ENCODE data around the gene PLCB1.

Gene PLCB1

GRCh38 chr20:8183526-8183925 lies 51.5 kb downstream of the PLCB1 start:
- no peak for DNase-seq (ENCODE audit: low read depth, low spot score)
- Histone ChIP-seq H3K36me3 (ENCODE audit: insufficient read depth, low read length) (no peaks in the 10 kb centered on the region), H3K4me3 (no peak overlapping the region), H3K9ac (ENCODE audit: insufficient read length) (no peak overlapping the region), H3K9me3 (ENCODE audit: low read depth, low read length) (no peaks in the 10 kb centered on the region), H3K27ac (no peak overlapping the region)
- TF ChIP-seq EZH2 (IDR thresholded peaks at IDR 0.05) (no peak), POLR2AphosphoS5 (IDR thresholded peaks at IDR 0.05; ENCODE audit: borderline replicate concordance, low read depth, low read length) (no peak), FOXP2 (optimal IDR thresholded peaks at IDR 0.05; ENCODE audit: control extremely low read depth, extremely low read length, insufficient read depth) (no peak)

- H3K27ac ChIP-seq: no peak overlapping the region
- no peaks in the 10 kb centered on the region for H3K9me3 ChIP-seq (ENCODE audit: low read depth, low read length)
- TF ChIP-seq EZH2 (IDR thresholded peaks at IDR 0.05): no peak
- TF ChIP-seq POLR2AphosphoS5 (IDR thresholded peaks at IDR 0.05; ENCODE audit: borderline replicate concordance, low read depth, low read length): no peak
- TF ChIP-seq FOXP2 (optimal IDR thresholded peaks at IDR 0.05; ENCODE audit: control extremely low read depth, extremely low read length, insufficient read depth): no peak
- no peak overlapping the region for H3K4me3 ChIP-seq
- H3K36me3 ChIP-seq (ENCODE audit: insufficient read depth, low read length): no peaks in the 10 kb centered on the region
- H3K9ac ChIP-seq (ENCODE audit: insufficient read length): no peak overlapping the region
- DNase-seq (ENCODE audit: low read depth, low spot score): no peak
Observed at GRCh38 chr20:8187740-8188139, 55.7 kb downstream of the PLCB1 start.

GRCh38 chr20:8190043-8190880 lies 58.2 kb downstream of the PLCB1 start:
- Histone ChIP-seq H3K4me3 (no peak overlapping the region), H3K27ac (no peak overlapping the region), H3K36me3 (ENCODE audit: insufficient read depth, low read length) (no peaks in the 10 kb centered on the region), H3K9me3 (ENCODE audit: low read depth, low read length) (no peaks in the 10 kb centered on the region), H3K9ac (ENCODE audit: insufficient read length) (no peak overlapping the region)
- DNase-seq (ENCODE audit: low read depth, low spot score): no peak
- TF ChIP-seq EZH2 (IDR thresholded peaks at IDR 0.05) (no peak), FOXP2 (optimal IDR thresholded peaks at IDR 0.05; ENCODE audit: control extremely low read depth, extremely low read length, insufficient read depth) (no peak), POLR2AphosphoS5 (IDR thresholded peaks at IDR 0.05; ENCODE audit: borderline replicate concordance, low read depth, low read length) (no peak)

DNA sequence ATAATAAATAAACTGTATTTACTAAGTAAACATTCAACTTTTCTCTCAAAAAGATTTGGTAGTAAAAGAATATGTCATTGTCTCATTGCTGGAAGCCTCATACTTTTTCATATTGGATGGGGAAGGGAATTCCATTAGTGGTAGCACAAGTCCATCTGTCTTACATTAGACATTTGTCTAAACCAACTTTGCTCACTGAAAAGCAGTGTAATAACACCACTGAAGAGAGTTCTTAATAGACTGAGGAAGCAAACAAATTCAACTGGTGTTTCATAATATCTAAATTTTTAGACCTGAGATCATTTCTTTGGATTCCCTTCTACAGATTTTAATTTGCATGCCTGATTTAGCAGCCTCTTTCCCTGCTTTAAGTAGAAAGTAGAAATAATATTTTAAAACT lies 62.7 kb downstream of the PLCB1 start:
- DNase-seq (ENCODE audit: low read depth, low spot score): no peak
- H3K9ac ChIP-seq (ENCODE audit: insufficient read length): no peak overlapping the region
- H3K4me3 ChIP-seq: no peak overlapping the region
- TF ChIP-seq FOXP2 (optimal IDR thresholded peaks at IDR 0.05; ENCODE audit: control extremely low read depth, extremely low read length, insufficient read depth): no peak
- no peak for TF ChIP-seq POLR2AphosphoS5 (IDR thresholded peaks at IDR 0.05; ENCODE audit: borderline replicate concordance, low read depth, low read length)
- TF ChIP-seq EZH2 (IDR thresholded peaks at IDR 0.05): no peak
- no peak overlapping the region for H3K27ac ChIP-seq
- H3K9me3 ChIP-seq (ENCODE audit: low read depth, low read length): no peaks in the 10 kb centered on the region
- H3K36me3 ChIP-seq (ENCODE audit: insufficient read depth, low read length): no peaks in the 10 kb centered on the region

GRCh38 chr20:8196096-8196495 lies 64.0 kb downstream of the PLCB1 start:
- Histone ChIP-seq H3K4me3 (no peak overlapping the region), H3K36me3 (ENCODE audit: insufficient read depth, low read length) (no peaks in the 10 kb centered on the region), H3K9me3 (ENCODE audit: low read depth, low read length) (no peaks in the 10 kb centered on the region), H3K27ac (no peak overlapping the region), H3K9ac (ENCODE audit: insufficient read length) (no peak overlapping the region)
- TF ChIP-seq POLR2AphosphoS5 (IDR thresholded peaks at IDR 0.05; ENCODE audit: borderline replicate concordance, low read depth, low read length) (no peak), EZH2 (IDR thresholded peaks at IDR 0.05) (no peak), FOXP2 (optimal IDR thresholded peaks at IDR 0.05; ENCODE audit: control extremely low read depth, extremely low read length, insufficient read depth) (no peak)
- no peak for DNase-seq (ENCODE audit: low read depth, low spot score)

GRCh38 chr20:8200220-8200619 lies 68.2 kb downstream of the PLCB1 start:
- TF ChIP-seq POLR2AphosphoS5 (IDR thresholded peaks at IDR 0.05; ENCODE audit: borderline replicate concordance, low read depth, low read length): no peak
- no peak for TF ChIP-seq FOXP2 (optimal IDR thresholded peaks at IDR 0.05; ENCODE audit: control extremely low read depth, extremely low read length, insufficient read depth)
- TF ChIP-seq EZH2 (IDR thresholded peaks at IDR 0.05): no peak
- no peak for DNase-seq (ENCODE audit: low read depth, low spot score)
- no peak overlapping the region for H3K4me3 ChIP-seq
- H3K27ac ChIP-seq: no peak overlapping the region
- no peaks in the 10 kb centered on the region for H3K36me3 ChIP-seq (ENCODE audit: insufficient read depth, low read length)
- H3K9me3 ChIP-seq (ENCODE audit: low read depth, low read length): no peaks in the 10 kb centered on the region
- H3K9ac ChIP-seq (ENCODE audit: insufficient read length): no peak overlapping the region

- no peak for DNase-seq (ENCODE audit: low read depth, low spot score)
- H3K9me3 ChIP-seq (ENCODE audit: low read depth, low read length): no peaks in the 10 kb centered on the region
- H3K9ac ChIP-seq (ENCODE audit: insufficient read length): no peak overlapping the region
- H3K4me3 ChIP-seq: no peak overlapping the region
- TF ChIP-seq FOXP2 (optimal IDR thresholded peaks at IDR 0.05; ENCODE audit: control extremely low read depth, extremely low read length, insufficient read depth) (no peak), POLR2AphosphoS5 (IDR thresholded peaks at IDR 0.05; ENCODE audit: borderline replicate concordance, low read depth, low read length) (no peak), EZH2 (IDR thresholded peaks at IDR 0.05) (no peak)
- H3K36me3 ChIP-seq (ENCODE audit: insufficient read depth, low read length): no peaks in the 10 kb centered on the region
- no peak overlapping the region for H3K27ac ChIP-seq
Observed at GRCh38 chr20:8203366-8203765, 71.3 kb downstream of the PLCB1 start.

DNA sequence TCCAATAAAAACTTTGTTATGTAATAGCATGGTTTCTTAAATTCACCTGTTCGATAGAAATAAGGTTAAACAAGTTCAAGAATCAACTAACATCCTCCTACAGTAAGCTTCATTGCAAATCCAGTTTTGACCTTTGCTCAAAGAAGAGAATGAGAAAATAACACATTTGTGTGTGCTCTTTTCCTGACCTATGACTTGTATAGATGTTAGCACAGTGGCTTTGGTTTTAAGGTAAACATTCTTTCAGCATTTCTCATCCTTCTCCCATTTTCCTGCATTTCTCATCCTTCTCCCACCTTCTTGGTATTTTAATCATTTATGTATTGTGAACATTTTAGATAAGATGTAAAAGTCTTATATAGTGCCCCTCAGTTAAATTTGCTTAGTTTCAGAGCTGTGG lies 73.9 kb downstream of the PLCB1 start:
- H3K27ac ChIP-seq: no peak overlapping the region
- no peak overlapping the region for H3K9ac ChIP-seq (ENCODE audit: insufficient read length)
- no peaks in the 10 kb centered on the region for H3K36me3 ChIP-seq (ENCODE audit: insufficient read depth, low read length)
- DNase-seq (ENCODE audit: low read depth, low spot score): no peak
- TF ChIP-seq EZH2 (IDR thresholded peaks at IDR 0.05) (no peak), POLR2AphosphoS5 (IDR thresholded peaks at IDR 0.05; ENCODE audit: borderline replicate concordance, low read depth, low read length) (no peak), FOXP2 (optimal IDR thresholded peaks at IDR 0.05; ENCODE audit: control extremely low read depth, extremely low read length, insufficient read depth) (no peak)
- no peak overlapping the region for H3K4me3 ChIP-seq
- no peaks in the 10 kb centered on the region for H3K9me3 ChIP-seq (ENCODE audit: low read depth, low read length)

Data from SK-N-MC (cell line).